NCI-H1930 (cell line): ENCODE results near the gene TOMM22.

Experiments used
- DNase-seq, 2 experiments: peaks; one replicate each; lab custom pipeline; 2025; lab: John Stamatoyannopoulos, UW

Gene TOMM22

GRCh38 chr22:38715852-38716251, 34.1 kb downstream of the TOMM22 start:
- no peak for DNase-seq

- DNase-seq: no peak
Measured at GRCh38 chr22:38716271-38716670, 34.5 kb downstream of the TOMM22 start.

- DNase-seq: no peak
Measured at GRCh38 chr22:38716826-38717225, 35.1 kb downstream of the TOMM22 start.

- no peak for DNase-seq
Measured at GRCh38 chr22:38717244-38717643, 35.5 kb downstream of the TOMM22 start.

GRCh38 chr22:38718414-38718813, 36.7 kb downstream of the TOMM22 start:
- DNase-seq: no peak

GRCh38 chr22:38719196-38719595, 37.4 kb downstream of the TOMM22 start:
- no peak for DNase-seq

GRCh38 chr22:38720350-38720749, 38.6 kb downstream of the TOMM22 start:
- no peak for DNase-seq

GRCh38 chr22:38721551-38721950, 39.8 kb downstream of the TOMM22 start:
- no peak for DNase-seq

GRCh38 chr22:38724176-38724575, 42.4 kb downstream of the TOMM22 start:
- no peak for DNase-seq

- DNase-seq: no peak
Measured at GRCh38 chr22:38724926-38725571, 43.3 kb downstream of the TOMM22 start.

- DNase-seq: no peak
Measured at GRCh38 chr22:38725900-38726655, 44.3 kb downstream of the TOMM22 start.

GRCh38 chr22:38727123-38727522, 45.4 kb downstream of the TOMM22 start:
- no peak for DNase-seq

GRCh38 chr22:38727530-38728451, 46.0 kb downstream of the TOMM22 start:
- no peak for DNase-seq

- DNase-seq: no peak
Measured at GRCh38 chr22:38728871-38729796, 47.4 kb downstream of the TOMM22 start.

GRCh38 chr22:38729946-38730345, 48.2 kb downstream of the TOMM22 start:
- DNase-seq: no peak

GRCh38 chr22:38730411-38730871, 48.7 kb downstream of the TOMM22 start:
- DNase-seq: no peak

- DNase-seq: no peak
Measured at GRCh38 chr22:38731703-38732161, 50.0 kb downstream of the TOMM22 start.

GRCh38 chr22:38732251-38732815, 50.6 kb downstream of the TOMM22 start:
- DNase-seq: no peak

- no peak for DNase-seq
Measured at GRCh38 chr22:38733329-38733723, 51.6 kb downstream of the TOMM22 start.

GRCh38 chr22:38733724-38734381, 52.1 kb downstream of the TOMM22 start:
- DNase-seq: no peak
